Activated naive CD8-positive, alpha-beta T cell treated with anti-CD3 and anti-CD28 coated beads for 36 hours (primary cell): ENCODE data around the gene EVX1. TPM values are rescaled to one million over a fixed set of nuclear protein-coding genes. Genes with fewer than 3 reads are reported as not detected.

ENCODE experiments used
- DNase-seq: peaks from one replicate; pipeline ENCODE4 v3.0.0; 2021
- H3K27ac Mint-ChIP-seq: one replicate; pipeline ENCODE4 v1.8.0; 2022; ENCODE audit warnings: mild to moderate bottlenecking, moderate library complexity, mixed read lengths
- H3K27me3 Mint-ChIP-seq: one replicate; pipeline ENCODE4 v1.8.0; 2022; ENCODE audit warnings: mild to moderate bottlenecking, mixed read lengths
- H3K36me3 Mint-ChIP-seq: one replicate; pipeline ENCODE4 v1.8.0; 2021; ENCODE audit warnings: mild to moderate bottlenecking, mixed read lengths
- H3K4me1 Mint-ChIP-seq: one replicate; pipeline ENCODE4 v1.8.0; 2021; ENCODE audit warnings: mixed read lengths
- H3K4me3 Mint-ChIP-seq: one replicate; pipeline ENCODE4 v1.8.0; 2022; ENCODE audit warnings: mild to moderate bottlenecking, moderate library complexity, mixed read lengths
- H3K9me3 Mint-ChIP-seq: one replicate; pipeline ENCODE4 v1.8.0; 2022; ENCODE audit warnings: mixed read lengths
- total RNA-seq, 2 experiments: library from RNA; stranded (reverse); gene quantifications; one replicate each; pipeline ENCODE4 v1.2.3, GENCODE V29; 2021

Gene EVX1
- total RNA-seq, 2 experiments from 2014 or later, result not detected

DNA sequence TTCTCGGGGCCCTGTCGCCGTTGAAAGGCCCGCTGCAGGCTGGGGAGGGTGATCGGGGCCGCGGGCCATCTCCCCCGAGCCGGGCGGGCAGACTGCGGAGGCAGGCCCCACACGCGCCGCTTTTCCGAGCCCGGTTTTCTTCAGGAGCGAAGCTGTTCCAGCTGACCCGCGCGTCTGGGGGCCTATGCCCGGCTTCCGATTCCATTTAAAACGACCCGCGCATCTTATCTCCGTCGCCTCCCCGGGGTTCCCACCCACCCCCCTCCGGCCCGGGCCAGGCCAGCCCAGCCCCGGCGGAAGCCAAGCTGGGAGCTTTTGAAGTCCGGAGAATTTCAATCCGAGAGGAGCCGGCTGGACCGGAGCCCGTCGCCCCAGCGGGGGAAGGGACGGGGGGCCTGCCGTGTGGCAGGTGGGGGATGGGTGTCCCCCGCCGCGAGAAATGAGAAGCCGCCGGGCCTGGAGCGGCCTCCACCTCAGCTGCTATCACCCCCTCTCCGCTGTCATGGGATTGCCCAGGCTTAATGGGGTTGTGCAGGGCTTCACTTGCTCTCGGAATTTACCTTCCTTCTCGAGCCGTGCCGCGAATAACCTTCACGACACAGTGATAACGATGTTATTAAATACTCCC, 3.1 kb upstream of the EVX1 start:
- DNase-seq, result no peak
- peaks cover 24% of the 10 kb centered on the region for H3K4me1 Mint-ChIP-seq
- no peak overlapping the region for H3K27ac Mint-ChIP-seq

GRCh38 chr7:27240015-27240731, 2.4 kb upstream of the EVX1 start:
- H3K27ac Mint-ChIP-seq, result no peak overlapping the region
- no peak overlapping the region for H3K4me3 Mint-ChIP-seq
- no peaks in the 10 kb centered on the region for H3K9me3 Mint-ChIP-seq
- no peak for DNase-seq
- H3K4me1 Mint-ChIP-seq, result peaks cover 24% of the 10 kb centered on the region
- H3K27me3 Mint-ChIP-seq, result peaks cover 95% of the 10 kb centered on the region
- no peaks in the 10 kb centered on the region for H3K36me3 Mint-ChIP-seq

More for the DNA sequence above, 3.1 kb upstream of the EVX1 start:
- H3K4me3 Mint-ChIP-seq, result no peak overlapping the region
- peaks cover 95% of the 10 kb centered on the region for H3K27me3 Mint-ChIP-seq
- no peaks in the 10 kb centered on the region for H3K36me3 Mint-ChIP-seq
- H3K9me3 Mint-ChIP-seq, result no peaks in the 10 kb centered on the region

DNA sequence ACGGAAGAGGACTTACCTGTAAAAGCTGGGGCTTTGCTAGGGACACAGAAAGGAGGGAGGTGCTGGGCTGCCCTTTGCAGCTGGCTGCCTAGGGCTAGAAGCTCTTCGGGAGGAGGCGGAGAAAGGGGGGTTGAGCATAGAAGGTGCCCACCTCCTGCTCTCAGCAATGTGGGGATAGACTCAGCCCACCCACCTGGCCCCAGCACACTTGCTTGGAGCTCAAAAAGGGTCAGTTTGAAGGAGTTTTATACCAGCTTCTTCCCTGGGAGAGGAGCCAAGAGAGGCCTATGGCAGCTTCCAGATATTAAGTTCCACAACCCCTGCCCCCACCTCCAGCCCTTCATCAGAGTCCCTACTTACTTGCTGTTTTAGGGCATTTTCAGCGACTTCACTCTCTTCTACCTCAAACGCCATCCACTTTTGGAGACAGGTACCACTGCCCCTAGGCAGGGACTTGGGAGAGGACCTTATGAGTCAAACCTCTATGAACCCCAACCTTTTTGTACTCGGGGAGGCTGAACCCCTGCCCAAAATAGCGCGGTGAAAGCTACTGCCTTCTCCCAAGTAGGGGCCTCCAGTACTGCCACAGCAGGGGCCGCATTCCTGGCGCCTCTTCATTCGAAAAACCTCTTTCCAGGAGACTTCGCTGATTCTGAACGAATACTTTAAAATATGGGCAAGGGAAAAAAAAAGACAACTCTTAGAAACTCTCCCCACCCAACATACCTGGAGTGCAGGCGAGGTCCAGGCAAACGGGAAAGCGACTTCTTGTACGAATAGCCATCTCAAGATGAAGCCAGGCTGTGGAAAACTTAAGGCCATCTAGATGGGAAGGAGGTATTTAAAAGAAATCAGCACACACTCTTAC, 1.2 kb upstream of the EVX1 start:
- H3K27ac Mint-ChIP-seq, result no peak overlapping the region
- no peaks in the 10 kb centered on the region for H3K9me3 Mint-ChIP-seq
- no peaks in the 10 kb centered on the region for H3K36me3 Mint-ChIP-seq
- H3K4me3 Mint-ChIP-seq, result no peak overlapping the region
- DNase-seq, result no peak
- H3K4me1 Mint-ChIP-seq, result peaks cover 20% of the 10 kb centered on the region
- H3K27me3 Mint-ChIP-seq, result peaks cover 95% of the 10 kb centered on the region

DNA sequence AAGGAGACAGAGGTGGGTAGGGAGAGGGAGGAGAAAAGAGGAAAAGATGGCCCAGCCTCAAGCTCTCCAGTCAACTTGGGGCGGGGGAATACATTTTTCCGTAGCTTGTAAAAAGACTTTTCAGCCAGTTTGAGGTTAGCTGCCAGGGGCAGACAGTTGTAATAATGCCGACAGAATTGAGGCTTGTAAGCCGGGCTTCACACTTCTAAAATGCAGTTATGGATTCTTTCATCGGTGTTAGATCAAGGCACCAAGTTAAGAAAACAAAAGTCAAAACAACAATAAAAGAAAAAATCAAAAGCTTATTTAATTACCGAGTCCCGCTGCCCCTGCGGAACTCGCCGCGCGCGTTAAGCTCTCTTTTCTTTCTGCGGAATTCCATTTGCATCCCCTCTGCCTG, 448 bp upstream of the EVX1 start:
- Mint-ChIP-seq H3K9me3 (no peaks in the 10 kb centered on the region), H3K4me1 (peaks cover 21% of the 10 kb centered on the region), H3K27me3 (peaks cover 95% of the 10 kb centered on the region), H3K36me3 (no peaks in the 10 kb centered on the region), H3K27ac (no peak overlapping the region), H3K4me3 (peak overlapping the region; percentile 41)
- DNase-seq, result no peak

DNA sequence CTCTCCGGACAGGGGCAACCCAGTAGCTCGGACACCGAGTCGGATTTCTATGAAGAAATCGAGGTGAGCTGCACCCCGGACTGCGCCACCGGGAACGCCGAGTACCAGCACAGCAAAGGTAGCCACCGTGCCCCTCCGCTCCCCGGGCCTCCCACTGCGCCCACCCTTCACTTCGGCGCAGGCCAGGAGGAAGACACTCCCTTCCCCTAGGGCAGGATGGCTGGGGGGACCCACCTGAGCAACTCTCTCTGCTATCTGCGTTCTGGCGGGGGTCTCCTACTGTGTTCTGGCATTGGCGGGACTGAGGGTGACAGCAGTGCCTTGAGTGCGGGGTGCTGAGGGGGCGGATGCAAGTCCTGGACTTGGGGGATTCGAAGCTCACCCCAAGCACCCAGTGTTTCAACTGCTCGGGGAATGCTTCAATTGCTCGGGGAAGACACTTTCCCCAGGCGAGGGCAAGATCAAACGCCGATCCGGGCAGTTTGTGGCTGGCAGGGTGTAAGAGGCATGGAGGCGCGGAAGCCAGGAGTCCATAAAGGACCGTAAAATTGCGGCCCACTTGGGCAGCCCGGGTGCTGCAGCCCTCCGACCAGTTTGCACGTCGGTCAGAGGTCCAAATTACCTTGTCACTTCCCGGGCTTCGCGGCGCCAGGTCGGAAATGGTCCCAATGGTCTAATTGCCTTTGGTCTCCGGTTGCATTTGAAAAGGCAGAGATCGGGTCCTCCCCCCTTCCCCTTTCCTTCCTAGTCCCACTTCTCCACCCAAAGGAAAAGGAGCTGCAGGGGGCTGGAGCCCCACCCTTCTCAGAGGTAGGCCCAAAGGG, 950 bp downstream of the EVX1 start:
- no peaks in the 10 kb centered on the region for H3K36me3 Mint-ChIP-seq
- no peak overlapping the region for H3K27ac Mint-ChIP-seq
- peaks cover 95% of the 10 kb centered on the region for H3K27me3 Mint-ChIP-seq
- no peak for DNase-seq
- H3K4me1 Mint-ChIP-seq, result peaks cover 16% of the 10 kb centered on the region
- no peaks in the 10 kb centered on the region for H3K9me3 Mint-ChIP-seq
- H3K4me3 Mint-ChIP-seq, result no peak overlapping the region

- Mint-ChIP-seq H3K27me3 (peaks cover 98% of the 10 kb centered on the region), H3K27ac (no peak overlapping the region), H3K4me1 (peaks cover 20% of the 10 kb centered on the region), H3K4me3 (no peak overlapping the region), H3K36me3 (no peaks in the 10 kb centered on the region), H3K9me3 (no peaks in the 10 kb centered on the region)
- DNase-seq, result no peak
Observed at GRCh38 chr7:27244488-27245123, 2.0 kb downstream of the EVX1 start.

- H3K4me1 Mint-ChIP-seq, result peaks cover 14% of the 10 kb centered on the region
- peaks cover 98% of the 10 kb centered on the region for H3K27me3 Mint-ChIP-seq
- no peak overlapping the region for H3K4me3 Mint-ChIP-seq
Observed at GRCh38 chr7:27245124-27245797, 2.7 kb downstream of the EVX1 start.

GRCh38 chr7:27245798-27246691, 3.4 kb downstream of the EVX1 start:
- Mint-ChIP-seq H3K36me3 (no peaks in the 10 kb centered on the region), H3K4me1 (peaks cover 18% of the 10 kb centered on the region), H3K4me3 (no peak overlapping the region), H3K9me3 (no peaks in the 10 kb centered on the region), H3K27me3 (peaks cover 98% of the 10 kb centered on the region), H3K27ac (no peak overlapping the region)
- DNase-seq, result peak; percentile 47

More at GRCh38 chr7:27245124-27245797, 2.7 kb downstream of the EVX1 start:
- H3K36me3 Mint-ChIP-seq, result no peaks in the 10 kb centered on the region
- no peak for DNase-seq
- H3K27ac Mint-ChIP-seq, result no peak overlapping the region
- H3K9me3 Mint-ChIP-seq, result no peaks in the 10 kb centered on the region

DNA sequence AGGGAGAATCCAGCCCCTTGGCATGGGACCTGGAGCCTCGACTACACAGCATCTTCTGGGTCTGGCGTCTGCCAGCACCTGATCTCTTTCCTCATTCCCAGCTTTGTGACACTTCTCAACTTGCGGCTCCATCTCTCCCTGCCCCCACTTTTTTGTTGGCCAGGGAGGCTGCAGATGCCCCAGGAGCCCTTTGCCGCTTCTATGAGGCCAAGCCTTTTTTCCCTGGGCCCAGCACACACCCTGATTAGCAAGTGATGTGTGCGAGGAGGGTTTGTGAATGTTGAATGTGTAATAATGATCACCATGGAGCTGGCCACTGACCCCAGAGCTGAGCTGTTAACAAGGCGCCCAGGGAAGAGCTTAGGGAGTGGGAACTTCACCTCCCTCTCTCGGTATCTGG, 4.4 kb downstream of the EVX1 start:
- H3K27ac Mint-ChIP-seq, result no peak overlapping the region
- H3K27me3 Mint-ChIP-seq, result peaks cover 95% of the 10 kb centered on the region
- H3K4me3 Mint-ChIP-seq, result no peak overlapping the region
- peaks cover 22% of the 10 kb centered on the region for H3K4me1 Mint-ChIP-seq
- no peaks in the 10 kb centered on the region for H3K36me3 Mint-ChIP-seq
- DNase-seq, result no peak
- H3K9me3 Mint-ChIP-seq, result no peaks in the 10 kb centered on the region

DNA sequence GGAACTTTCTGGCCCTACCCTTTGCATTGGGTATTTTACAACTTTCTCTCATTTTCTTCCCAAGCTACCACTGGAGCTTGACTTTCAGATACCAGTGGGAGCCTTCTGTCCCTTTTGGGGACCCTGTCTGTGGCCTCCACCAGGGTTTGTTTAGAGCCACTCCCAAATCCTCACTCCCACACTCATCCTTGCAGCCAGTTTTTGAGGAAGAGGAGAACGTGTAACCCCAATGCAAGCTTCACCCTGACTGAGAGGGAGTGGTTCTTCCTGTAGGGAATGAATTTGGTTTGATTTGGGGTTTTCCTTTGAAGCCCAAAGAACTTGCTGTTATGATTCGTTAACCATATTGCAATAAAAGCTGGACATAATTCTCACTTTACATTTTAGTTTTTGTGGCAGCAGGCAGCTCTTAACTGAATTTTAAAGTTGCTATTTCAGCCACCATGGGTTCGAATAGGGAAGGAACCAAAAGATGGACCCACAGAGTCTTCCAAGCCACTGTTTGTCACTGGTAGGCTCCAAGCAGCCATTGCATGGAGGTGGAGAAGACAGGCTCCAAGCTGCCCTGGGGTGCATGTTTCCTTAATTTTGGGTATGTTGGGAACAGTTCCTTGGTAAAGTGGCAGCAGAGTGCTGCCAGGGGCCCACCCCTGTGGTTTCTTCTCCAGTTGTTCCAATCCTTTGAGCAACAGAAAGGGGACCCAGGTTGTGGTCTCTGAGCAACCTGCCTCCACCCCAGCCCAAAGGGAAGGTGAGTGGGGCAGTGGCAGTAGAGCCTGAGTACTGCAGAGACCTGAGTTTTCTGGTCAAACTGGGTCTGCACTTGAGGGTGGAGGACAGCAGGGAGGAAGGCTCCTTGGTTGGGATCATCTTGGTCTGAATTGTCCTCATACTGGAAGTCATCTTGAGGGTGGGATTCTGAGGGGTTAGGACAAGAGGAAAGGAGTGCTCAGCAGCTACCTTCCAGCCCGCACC, 5.1 kb downstream of the EVX1 start:
- H3K9me3 Mint-ChIP-seq, result peaks cover 1% of the 10 kb centered on the region
- H3K27ac Mint-ChIP-seq, result no peak overlapping the region
- peaks cover 18% of the 10 kb centered on the region for H3K4me1 Mint-ChIP-seq
- no peak overlapping the region for H3K4me3 Mint-ChIP-seq
- H3K27me3 Mint-ChIP-seq, result peaks cover 95% of the 10 kb centered on the region
- no peaks in the 10 kb centered on the region for H3K36me3 Mint-ChIP-seq
- no peak for DNase-seq

- DNase-seq, result no peak
- H3K4me1 Mint-ChIP-seq, result peaks cover 17% of the 10 kb centered on the region
- H3K27ac Mint-ChIP-seq, result no peak overlapping the region
- no peaks in the 10 kb centered on the region for H3K36me3 Mint-ChIP-seq
- H3K4me3 Mint-ChIP-seq, result no peak overlapping the region
- peaks cover 1% of the 10 kb centered on the region for H3K9me3 Mint-ChIP-seq
- H3K27me3 Mint-ChIP-seq, result peaks cover 98% of the 10 kb centered on the region
Observed at GRCh38 chr7:27248427-27248806, 5.8 kb downstream of the EVX1 start.
